PFSK-1 (cell line): ENCODE data around the gene CCDC69.

Source experiments
- FOXP2 ChIP-seq: optimal IDR thresholded peaks from 2 replicates; pipeline ENCODE3; 2011; ENCODE audit warnings: borderline replicate concordance, control low read depth, inconsistent platforms; ENCODE audit not compliant: insufficient read depth; ENCODE audit errors: extremely low read length, extremely low read depth
- POLR2AphosphoS5 ChIP-seq: IDR thresholded peaks from 2 replicates; pipeline ENCODE4 v1.6.1; 2012; ENCODE audit warnings: low read depth, mild to moderate bottlenecking, control low read depth, low read length, moderate library complexity
- REST ChIP-seq, 2 experiments: IDR thresholded peaks; 2 replicates each; pipeline versions ENCODE4 v1.6.1 to v1.8.0; 2011 to 2012; ENCODE audit warnings: low read depth in 2 of 2, low read length in 2 of 2, control low read depth in 1 of 2, inconsistent platforms in 1 of 2, mild to moderate bottlenecking in 1 of 2, moderate library complexity in 1 of 2; ENCODE audit not compliant: insufficient read depth in 1 of 2
- SIN3A ChIP-seq: IDR thresholded peaks from 2 replicates; pipeline ENCODE4 v1.6.1; 2012; ENCODE audit warnings: mild to moderate bottlenecking, low read length, moderate library complexity, borderline replicate concordance; ENCODE audit not compliant: insufficient read depth
- TAF1 ChIP-seq: IDR thresholded peaks from 2 replicates; pipeline ENCODE4 v1.6.1; 2012; ENCODE audit warnings: low read length, control low read depth, borderline replicate concordance; ENCODE audit not compliant: insufficient read depth

The CCDC69 gene

GRCh38 chr5:151173711-151174611 lies 49.9 kb downstream of the CCDC69 start:
- no peak for TF ChIP-seq FOXP2
- TF ChIP-seq POLR2AphosphoS5: no peak
- no peak for TF ChIP-seq TAF1
- no peak for TF ChIP-seq REST (IDR thresholded peaks at IDR 0.05; ENCODE audit: insufficient read depth in 1 of 2, low read depth in 2 of 2, low read length in 2 of 2)
- TF ChIP-seq SIN3A: no peak

- TF ChIP-seq REST (IDR thresholded peaks at IDR 0.05; ENCODE audit: insufficient read depth in 1 of 2, low read depth in 2 of 2, low read length in 2 of 2): no peak
- no peak for TF ChIP-seq SIN3A
- no peak for TF ChIP-seq POLR2AphosphoS5
- no peak for TF ChIP-seq TAF1
- TF ChIP-seq FOXP2: no peak
Measured at GRCh38 chr5:151171529-151171928, 52.4 kb downstream of the CCDC69 start.

GRCh38 chr5:151168602-151169344 lies 55.1 kb downstream of the CCDC69 start:
- TF ChIP-seq TAF1: no peak
- no peak for TF ChIP-seq POLR2AphosphoS5
- TF ChIP-seq SIN3A: no peak
- no peak for TF ChIP-seq REST (IDR thresholded peaks at IDR 0.05; ENCODE audit: insufficient read depth in 1 of 2, low read depth in 2 of 2, low read length in 2 of 2)
- TF ChIP-seq FOXP2: no peak

GRCh38 chr5:151167022-151167421 lies 56.9 kb downstream of the CCDC69 start:
- TF ChIP-seq SIN3A (no peak), POLR2AphosphoS5 (no peak), REST (IDR thresholded peaks at IDR 0.05; ENCODE audit: insufficient read depth in 1 of 2, low read depth in 2 of 2, low read length in 2 of 2) (no peak), FOXP2 (no peak), TAF1 (no peak)
